ENCODE data around the gene CAMK4.
"Not testable (repeated sequence)": the region's sequence is repeated elsewhere in the genome, so short reads cannot be mapped to it uniquely, and the experiment has no call there.

DNA sequence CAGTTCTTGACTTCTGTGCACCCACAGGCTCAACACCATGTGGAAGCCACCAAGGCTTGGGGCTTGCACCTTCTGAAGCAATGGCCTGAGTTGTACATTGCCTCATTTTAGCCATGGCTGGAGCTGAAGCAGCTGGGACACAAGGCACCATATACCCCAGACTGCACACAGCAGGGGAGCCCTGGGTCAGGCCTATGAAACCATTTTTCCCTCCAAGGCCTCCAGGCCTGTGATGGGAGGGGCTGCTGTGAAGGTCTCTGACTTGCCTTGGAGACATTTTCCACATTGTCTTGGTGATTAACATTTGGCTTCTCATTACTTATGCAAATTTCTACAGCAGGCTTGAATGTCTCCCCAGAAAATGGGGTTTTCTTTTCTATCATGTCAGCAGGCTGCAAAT lies 185.1 kb downstream of the CAMK4 start:
- TF ChIP-seq POLR2A (IDR thresholded peaks at IDR 0.05), result not testable (repeated sequence)
- TF ChIP-seq, protein P1, sequence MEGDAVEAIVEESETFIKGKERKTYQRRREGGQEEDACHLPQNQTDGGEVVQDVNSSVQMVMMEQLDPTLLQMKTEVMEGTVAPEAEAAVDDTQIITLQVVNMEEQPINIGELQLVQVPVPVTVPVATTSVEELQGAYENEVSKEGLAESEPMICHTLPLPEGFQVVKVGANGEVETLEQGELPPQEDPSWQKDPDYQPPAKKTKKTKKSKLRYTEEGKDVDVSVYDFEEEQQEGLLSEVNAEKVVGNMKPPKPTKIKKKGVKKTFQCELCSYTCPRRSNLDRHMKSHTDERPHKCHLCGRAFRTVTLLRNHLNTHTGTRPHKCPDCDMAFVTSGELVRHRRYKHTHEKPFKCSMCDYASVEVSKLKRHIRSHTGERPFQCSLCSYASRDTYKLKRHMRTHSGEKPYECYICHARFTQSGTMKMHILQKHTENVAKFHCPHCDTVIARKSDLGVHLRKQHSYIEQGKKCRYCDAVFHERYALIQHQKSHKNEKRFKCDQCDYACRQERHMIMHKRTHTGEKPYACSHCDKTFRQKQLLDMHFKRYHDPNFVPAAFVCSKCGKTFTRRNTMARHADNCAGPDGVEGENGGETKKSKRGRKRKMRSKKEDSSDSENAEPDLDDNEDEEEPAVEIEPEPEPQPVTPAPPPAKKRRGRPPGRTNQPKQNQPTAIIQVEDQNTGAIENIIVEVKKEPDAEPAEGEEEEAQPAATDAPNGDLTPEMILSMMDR (IDR thresholded peaks at IDR 0.05), result not testable (repeated sequence)

Measured in uterus (tissue), 2 donors.